ENCODE results near the gene HSPBP1.

Gene HSPBP1

GRCh38 chr19:55223291-55224037 is 56.4 kb downstream of the HSPBP1 start:
- no peak for DNase-seq (ENCODE audit: low read depth in 3 of 3, low spot score in 1 of 3)

GRCh38 chr19:55220525-55220924 is 59.4 kb downstream of the HSPBP1 start:
- DNase-seq (ENCODE audit: low read depth in 3 of 3, low spot score in 1 of 3): no peak

- peak in 1 of 3 donors; percentile 30 for DNase-seq (ENCODE audit: low read depth in 3 of 3, low spot score in 1 of 3)
Observed at GRCh38 chr19:55216461-55217198, 63.3 kb downstream of the HSPBP1 start.

GRCh38 chr19:55213547-55213946 is 66.4 kb downstream of the HSPBP1 start:
- no peak for DNase-seq (ENCODE audit: low read depth in 3 of 3, low spot score in 1 of 3)

GRCh38 chr19:55212447-55212846 is 67.5 kb downstream of the HSPBP1 start:
- DNase-seq (ENCODE audit: low read depth in 3 of 3, low spot score in 1 of 3): no peak
